Activated CD8-positive, alpha-beta memory T cell treated with anti-CD3 and anti-CD28 coated beads for 1 hour (primary cell): Measurements from ENCODE around the gene CRYBG2.
"Not testable (repeated sequence)": the region's sequence is repeated elsewhere in the genome, so short reads cannot be mapped to it uniquely, and the experiment has no call there.

Experiments used
- DNase-seq, 2 donors: peaks; one replicate each; pipeline ENCODE4 v3.0.0-alpha.2; 2020; ENCODE audit warnings: low read depth in 1 of 2; ENCODE audit errors: extremely low read depth in 1 of 2

CRYBG2 gene

GRCh38 chr1:26322042-26322331, 31.9 kb downstream of the CRYBG2 start:
- no peak for DNase-seq

GRCh38 chr1:26321315-26322041, 32.5 kb downstream of the CRYBG2 start:
- peak; percentile 92 for DNase-seq

GRCh38 chr1:26320896-26321295, 33.0 kb downstream of the CRYBG2 start:
- no peak for DNase-seq

GRCh38 chr1:26318338-26319064, 35.4 kb downstream of the CRYBG2 start:
- no peak for DNase-seq

- DNase-seq: peak; percentile 46 to 63
Observed at GRCh38 chr1:26317612-26318337, 36.2 kb downstream of the CRYBG2 start, which contains the start of gene CD52. TSS of gene CD52 (plus strand) at chr1:26317958. CDS start at chr1:26318018, 60 bp downstream.

- no peak for DNase-seq
Observed at GRCh38 chr1:26317146-26317545, 36.8 kb downstream of the CRYBG2 start.

GRCh38 chr1:26315874-26316850, 37.8 kb downstream of the CRYBG2 start:
- DNase-seq: no peak

GRCh38 chr1:26314501-26314900, 39.4 kb downstream of the CRYBG2 start:
- no peak for DNase-seq

- DNase-seq: not testable (repeated sequence)
Observed at GRCh38 chr1:26307966-26308899, 45.7 kb downstream of the CRYBG2 start.

GRCh38 chr1:26307363-26307781, 46.6 kb downstream of the CRYBG2 start:
- DNase-seq: no peak

- DNase-seq: peak; percentile 77 to 78
Observed at GRCh38 chr1:26306290-26307229, 47.4 kb downstream of the CRYBG2 start, which contains the start of gene UBXN11. TSS of gene UBXN11 (minus strand) at chr1:26306636. CDS start at chr1:26302883, 3,753 bp downstream.

GRCh38 chr1:26305667-26306289, 48.2 kb downstream of the CRYBG2 start:
- DNase-seq: no peak

GRCh38 chr1:26302733-26303405, 51.1 kb downstream of the CRYBG2 start:
- no peak for DNase-seq

- DNase-seq: no peak
Observed at GRCh38 chr1:26300578-26301275, 53.2 kb downstream of the CRYBG2 start.

- no peak for DNase-seq
Observed at GRCh38 chr1:26297791-26298124, 56.2 kb downstream of the CRYBG2 start.

- no peak for DNase-seq
Observed at GRCh38 chr1:26297057-26297790, 56.7 kb downstream of the CRYBG2 start.
